GM19468 (cell line): ENCODE results near the gene AFAP1L2.

Source experiments
- ATAC-seq: cut with Tn5 transposase; IDR thresholded peaks from one replicate; pipeline ENCODE4 v1.9.1; 2021; ENCODE audit warnings: mild to moderate bottlenecking, moderate library complexity, moderate number of reproducible peaks; ENCODE audit not compliant: unreplicated experiment; ENCODE audit errors: extremely low read depth

AFAP1L2 gene

GRCh38 chr10:114297136-114297705, 107.1 kb downstream of the AFAP1L2 start:
- ATAC-seq: no peak

GRCh38 chr10:114295393-114295792, 108.9 kb downstream of the AFAP1L2 start:
- no peak for ATAC-seq

- ATAC-seq: no peak
Measured at GRCh38 chr10:114294549-114294948, 109.8 kb downstream of the AFAP1L2 start.

- ATAC-seq: no peak
Measured at GRCh38 chr10:114293075-114293474, 111.2 kb downstream of the AFAP1L2 start.

GRCh38 chr10:114291516-114291915, 112.8 kb downstream of the AFAP1L2 start:
- ATAC-seq: no peak

GRCh38 chr10:114291076-114291475, 113.2 kb downstream of the AFAP1L2 start:
- ATAC-seq: no peak

- ATAC-seq: no peak
Measured at GRCh38 chr10:114290038-114290437, 114.3 kb downstream of the AFAP1L2 start.

- no peak for ATAC-seq
Measured at GRCh38 chr10:114289096-114289436, 115.2 kb downstream of the AFAP1L2 start.

GRCh38 chr10:114288424-114289095, 115.7 kb downstream of the AFAP1L2 start:
- no peak for ATAC-seq

- ATAC-seq: no peak
Measured at GRCh38 chr10:114286921-114287320, 117.4 kb downstream of the AFAP1L2 start.

GRCh38 chr10:114285961-114286441, 118.3 kb downstream of the AFAP1L2 start:
- ATAC-seq: no peak

- ATAC-seq: no peak
Measured at GRCh38 chr10:114284346-114285071, 119.8 kb downstream of the AFAP1L2 start.

- ATAC-seq: no peak
Measured at GRCh38 chr10:114283535-114284234, 120.6 kb downstream of the AFAP1L2 start.

GRCh38 chr10:114283091-114283490, 121.2 kb downstream of the AFAP1L2 start:
- ATAC-seq: no peak

- no peak for ATAC-seq
Measured at GRCh38 chr10:114282526-114282925, 121.8 kb downstream of the AFAP1L2 start.

- ATAC-seq: no peak
Measured at GRCh38 chr10:114281461-114281860, 122.8 kb downstream of the AFAP1L2 start.

- ATAC-seq: no peak
Measured at GRCh38 chr10:114281006-114281405, 123.3 kb downstream of the AFAP1L2 start.

GRCh38 chr10:114279901-114280644, 124.2 kb downstream of the AFAP1L2 start:
- ATAC-seq: no peak

GRCh38 chr10:114279289-114279688, 125.0 kb downstream of the AFAP1L2 start:
- ATAC-seq: no peak

GRCh38 chr10:114278884-114279191, 125.5 kb downstream of the AFAP1L2 start:
- ATAC-seq: no peak
